ENCODE measurements around the gene VAPB.

- TF ChIP-seq POLR2AphosphoS5 (IDR thresholded peaks at IDR 0.05; ENCODE audit: borderline replicate concordance, low read depth, low read length) (no peak), EZH2 (IDR thresholded peaks at IDR 0.05) (no peak)
These were observed 80.6 kb downstream of the VAPB start for GRCh38 chr20:58469616-58470015.

Data from SK-N-MC (cell line).